Astrocyte of the spinal cord (primary cell): Measurements from ENCODE around the gene TRPC4AP.

ENCODE experiments used
- DNase-seq: peaks from one replicate; pipeline ENCODE4 v3.0.0; 2011; ENCODE audit warnings: low read depth, low spot score
- H3K4me3 ChIP-seq: 2 replicates; pipeline ENCODE4 v1.5.1; 2011; ENCODE audit warnings: low read depth, mild to moderate bottlenecking, low read length, moderate library complexity
- CTCF ChIP-seq: IDR thresholded peaks from 2 replicates; pipeline ENCODE4 v1.5.1; 2012; ENCODE audit warnings: low read depth, mild to moderate bottlenecking, low read length, inconsistent platforms
- in situ Hi-C: cut with HindIII; loops from 2 replicates; pipeline ENCODE4 v1.10.0; 2017; ENCODE audit warnings: low sequenced_read_pairs

Gene TRPC4AP

GRCh38 chr20:34987288-34988190 is 105.1 kb downstream of the TRPC4AP start:
- DNase-seq, result no peak
- no peak for TF ChIP-seq CTCF
- in situ Hi-C loops, result no loop called here
- no peak overlapping the region for H3K4me3 ChIP-seq

GRCh38 chr20:34986311-34987287 is 106.0 kb downstream of the TRPC4AP start:
- TF ChIP-seq CTCF, result no peak
- no peak for DNase-seq
- in situ Hi-C loops, result no loop called here
- H3K4me3 ChIP-seq, result no peak overlapping the region

GRCh38 chr20:34985461-34986310 is 106.9 kb downstream of the TRPC4AP start:
- in situ Hi-C loops, result no loop called here
- no peak for DNase-seq
- no peak overlapping the region for H3K4me3 ChIP-seq
- TF ChIP-seq CTCF, result no peak

GRCh38 chr20:34984756-34985261 is 107.8 kb downstream of the TRPC4AP start:
- no peak for TF ChIP-seq CTCF
- in situ Hi-C loops, result no loop called here
- no peak overlapping the region for H3K4me3 ChIP-seq
- DNase-seq, result no peak

- in situ Hi-C loops, result no loop called here
- no peak for DNase-seq
- TF ChIP-seq CTCF, result no peak
- H3K4me3 ChIP-seq, result no peak overlapping the region
These were observed 108.4 kb downstream of the TRPC4AP start for GRCh38 chr20:34983995-34984735.
